OCI-LY7 (cell line): ENCODE results near the gene HMCN1.

Experiments
- CTCF ChIP-seq: fragments of 200-600 bp; sonication (generic); conservative IDR thresholded peaks from 2 replicates; pipeline ENCODE4 v1.5.1; 2014; ENCODE audit warnings: mild to moderate bottlenecking, antibody characterized with exemption, low read length, moderate library complexity, mixed read lengths
- EZH2phosphoT487 ChIP-seq: fragments of 200-600 bp; sonication (generic); IDR thresholded peaks from 2 replicates; pipeline ENCODE4 v1.6.1; 2018; ENCODE audit warnings: low read depth, borderline replicate concordance, mild to moderate bottlenecking, mixed run types, antibody characterized with exemption, low read length, moderate library complexity, mixed read lengths

- TF ChIP-seq CTCF (no peak), EZH2phosphoT487 (no peak)
Measured at GRCh38 chr1:185727726-185728125, 6.5 kb upstream of the HMCN1 start.
